ENCODE results near the gene ABCG4.
A peak's percentile ranks its signal among the peaks of the same experiment; 100 is the strongest.
"Not testable (repeated sequence)": the region's sequence is repeated elsewhere in the genome, so short reads cannot be mapped to it uniquely, and the experiment has no call there.

ABCG4 gene

DNA sequence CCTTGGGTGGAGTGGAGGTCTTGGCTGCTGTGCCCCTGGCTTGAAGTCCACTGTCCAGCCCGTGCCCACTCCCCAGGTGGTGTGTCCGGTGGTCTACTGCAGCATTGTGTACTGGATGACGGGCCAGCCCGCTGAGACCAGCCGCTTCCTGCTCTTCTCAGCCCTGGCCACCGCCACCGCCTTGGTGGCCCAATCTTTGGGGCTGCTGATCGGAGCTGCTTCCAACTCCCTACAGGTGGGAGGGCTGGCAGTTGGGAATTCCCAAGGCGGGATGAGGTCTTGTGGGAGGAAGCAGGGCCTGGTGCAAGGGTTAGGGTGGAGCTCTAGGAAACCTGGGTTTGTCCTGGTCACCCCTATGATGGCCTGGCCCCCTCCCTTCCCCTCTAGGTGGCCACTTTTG lies 11.3 kb downstream of the ABCG4 start:
- TF ChIP-seq, protein P1, sequence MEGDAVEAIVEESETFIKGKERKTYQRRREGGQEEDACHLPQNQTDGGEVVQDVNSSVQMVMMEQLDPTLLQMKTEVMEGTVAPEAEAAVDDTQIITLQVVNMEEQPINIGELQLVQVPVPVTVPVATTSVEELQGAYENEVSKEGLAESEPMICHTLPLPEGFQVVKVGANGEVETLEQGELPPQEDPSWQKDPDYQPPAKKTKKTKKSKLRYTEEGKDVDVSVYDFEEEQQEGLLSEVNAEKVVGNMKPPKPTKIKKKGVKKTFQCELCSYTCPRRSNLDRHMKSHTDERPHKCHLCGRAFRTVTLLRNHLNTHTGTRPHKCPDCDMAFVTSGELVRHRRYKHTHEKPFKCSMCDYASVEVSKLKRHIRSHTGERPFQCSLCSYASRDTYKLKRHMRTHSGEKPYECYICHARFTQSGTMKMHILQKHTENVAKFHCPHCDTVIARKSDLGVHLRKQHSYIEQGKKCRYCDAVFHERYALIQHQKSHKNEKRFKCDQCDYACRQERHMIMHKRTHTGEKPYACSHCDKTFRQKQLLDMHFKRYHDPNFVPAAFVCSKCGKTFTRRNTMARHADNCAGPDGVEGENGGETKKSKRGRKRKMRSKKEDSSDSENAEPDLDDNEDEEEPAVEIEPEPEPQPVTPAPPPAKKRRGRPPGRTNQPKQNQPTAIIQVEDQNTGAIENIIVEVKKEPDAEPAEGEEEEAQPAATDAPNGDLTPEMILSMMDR (conservative IDR thresholded peaks at IDR 0.05; ENCODE audit: low read depth, low read length), result no peak
- DNase-seq (ENCODE audit: low read depth), result no peak
- no peak overlapping the region for H3K4me3 ChIP-seq (ENCODE audit: low read depth, low read length)

- H3K4me3 ChIP-seq (ENCODE audit: low read depth, low read length), result no peak overlapping the region
- TF ChIP-seq, protein P1 (conservative IDR thresholded peaks at IDR 0.05; ENCODE audit: low read depth, low read length), result no peak
- no peak for DNase-seq (ENCODE audit: low read depth)
Observed at GRCh38 chr11:119161871-119162270, 13.0 kb downstream of the ABCG4 start.

GRCh38 chr11:119166368-119167076 lies 17.7 kb downstream of the ABCG4 start:
- TF ChIP-seq, protein P1 (conservative IDR thresholded peaks at IDR 0.05; ENCODE audit: low read depth, low read length), result no peak
- peak; percentile 60 for DNase-seq (ENCODE audit: low read depth)
- no peak overlapping the region for H3K4me3 ChIP-seq (ENCODE audit: low read depth, low read length)

DNA sequence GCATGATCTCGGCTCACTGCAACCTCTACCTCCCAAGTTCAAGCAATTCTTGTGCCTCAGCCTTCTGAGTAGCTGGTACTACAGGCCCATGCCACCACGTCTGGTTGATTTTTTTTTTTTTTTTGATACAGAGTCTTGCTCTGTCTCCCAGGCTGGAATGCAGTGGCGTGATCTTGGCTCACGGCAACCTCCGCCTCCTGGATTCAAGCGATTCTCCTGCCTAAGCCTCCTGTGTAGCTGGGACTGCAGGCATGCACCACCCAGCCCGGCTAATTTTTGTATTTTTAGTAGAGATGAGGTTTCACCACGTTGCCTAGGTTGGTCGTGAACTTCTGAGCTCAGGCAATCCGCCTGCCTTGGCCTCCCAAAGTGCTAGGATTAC lies 18.2 kb downstream of the ABCG4 start:
- not testable (repeated sequence) for H3K4me3 ChIP-seq (ENCODE audit: low read depth, low read length); DNase-seq (ENCODE audit: low read depth)

DNA sequence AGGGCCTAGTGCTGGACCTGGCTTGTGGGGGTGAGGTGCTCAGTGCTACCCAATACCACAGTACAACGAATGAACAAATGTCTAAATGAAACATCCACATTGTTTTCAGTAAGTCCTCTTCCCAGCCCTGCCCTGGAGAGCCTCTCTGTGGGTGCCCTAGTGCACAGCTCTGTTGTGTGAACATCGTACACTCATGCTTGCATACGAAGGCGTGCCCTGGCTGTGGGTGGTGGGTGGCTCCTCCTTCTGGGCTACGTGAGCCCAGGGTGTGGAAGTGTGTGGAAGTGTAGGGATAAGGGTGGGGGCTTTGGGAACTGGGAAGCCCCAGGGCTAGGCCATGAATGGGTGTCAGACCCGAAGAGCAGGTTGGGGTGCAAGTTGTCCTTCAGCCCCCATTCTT lies 19.1 kb downstream of the ABCG4 start:
- no peak overlapping the region for H3K4me3 ChIP-seq (ENCODE audit: low read depth, low read length)
- DNase-seq (ENCODE audit: low read depth), result peak; percentile 5
- TF ChIP-seq, protein P1 (conservative IDR thresholded peaks at IDR 0.05; ENCODE audit: low read depth, low read length), result no peak

DNA sequence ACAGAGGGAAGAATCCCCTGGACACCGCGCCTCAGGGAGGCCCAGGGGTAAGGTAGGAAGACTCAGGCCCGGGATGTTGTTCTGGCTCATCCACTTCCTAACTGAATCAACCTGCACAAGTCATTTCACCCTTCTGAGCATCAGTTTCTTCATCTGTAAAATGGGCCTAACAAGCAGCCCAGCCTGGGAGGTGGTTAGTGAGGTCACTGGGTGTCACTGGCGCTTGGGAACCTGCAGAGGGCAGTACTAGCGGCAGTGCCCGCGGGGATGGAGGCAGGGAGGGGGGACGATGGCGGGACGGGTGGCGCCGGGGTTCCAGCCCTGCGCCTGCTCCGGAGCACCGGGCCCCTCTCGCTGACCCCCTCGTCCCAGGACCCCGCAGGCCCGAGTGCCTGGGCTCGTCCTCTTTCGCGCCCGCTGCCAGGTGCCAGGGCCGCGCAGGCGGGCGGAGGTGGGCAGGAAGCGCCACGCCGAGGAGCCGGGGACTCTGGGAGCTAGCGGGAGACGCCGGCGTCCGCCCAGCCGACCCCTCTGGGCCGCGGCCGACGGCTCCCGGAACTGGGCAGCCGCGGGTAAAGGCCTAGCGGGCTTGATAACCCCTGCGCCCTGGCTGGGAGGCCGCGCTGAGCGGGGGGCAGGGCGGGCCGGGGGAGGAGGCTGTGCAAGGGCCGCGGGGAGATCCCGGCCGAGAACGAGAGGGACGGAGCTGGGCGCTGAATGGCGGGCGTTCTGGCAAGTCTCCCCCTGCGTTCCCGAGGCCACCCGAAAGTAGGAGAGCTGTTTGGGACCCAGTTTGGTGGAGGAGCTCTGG lies 19.8 kb downstream of the ABCG4 start, which contains the start of gene NLRX1:
Gene NLRX1 (plus strand): TSS at position 255 of the 811 bp plus-strand sequence. CDS start 2,679 bp downstream, outside the sequence.
- peak within 1 kb of the TSS; percentile 71 for H3K4me3 ChIP-seq (ENCODE audit: low read depth, low read length)
- TF ChIP-seq, protein P1 (conservative IDR thresholded peaks at IDR 0.05; ENCODE audit: low read depth, low read length), result peak; percentile 80
- DNase-seq (ENCODE audit: low read depth), result peak; percentile 83

DNA sequence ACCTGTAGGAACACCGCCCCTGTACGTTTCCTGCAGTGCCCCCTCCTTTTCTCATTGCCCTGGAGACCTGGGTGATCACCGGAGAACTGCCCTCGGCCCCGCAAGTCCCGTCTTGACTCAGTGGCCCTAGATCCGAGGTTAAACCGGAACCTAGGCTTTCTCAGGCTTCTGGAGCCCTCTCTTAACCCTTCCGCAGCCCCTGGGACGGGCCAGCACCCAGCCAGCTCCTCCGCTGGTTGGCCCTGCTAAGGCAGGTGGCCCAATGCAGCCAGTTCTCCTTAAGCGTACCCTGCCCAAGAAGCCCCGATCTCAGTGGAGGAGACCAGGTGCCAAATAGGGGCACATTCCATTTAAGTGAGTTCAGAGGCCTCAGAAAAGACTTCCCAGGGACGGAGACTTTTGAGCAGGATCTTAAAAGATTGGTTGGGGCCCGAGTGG lies 20.4 kb downstream of the ABCG4 start:
- peak overlapping the region; percentile 71 for H3K4me3 ChIP-seq (ENCODE audit: low read depth, low read length)
- TF ChIP-seq, protein P1 (conservative IDR thresholded peaks at IDR 0.05; ENCODE audit: low read depth, low read length), result no peak
- peak; percentile 39 for DNase-seq (ENCODE audit: low read depth)

Measured in choroid plexus epithelial cell (primary cell).